Measurements from ENCODE around the gene TECR. TPM values are rescaled to one million over a fixed set of nuclear protein-coding genes. Genes with fewer than 3 reads are reported as not detected.

Gene TECR
- total and polyA plus RNA-seq, 4 experiments from 2014 or later: 189 to 269 (median 220) TPM

DNA sequence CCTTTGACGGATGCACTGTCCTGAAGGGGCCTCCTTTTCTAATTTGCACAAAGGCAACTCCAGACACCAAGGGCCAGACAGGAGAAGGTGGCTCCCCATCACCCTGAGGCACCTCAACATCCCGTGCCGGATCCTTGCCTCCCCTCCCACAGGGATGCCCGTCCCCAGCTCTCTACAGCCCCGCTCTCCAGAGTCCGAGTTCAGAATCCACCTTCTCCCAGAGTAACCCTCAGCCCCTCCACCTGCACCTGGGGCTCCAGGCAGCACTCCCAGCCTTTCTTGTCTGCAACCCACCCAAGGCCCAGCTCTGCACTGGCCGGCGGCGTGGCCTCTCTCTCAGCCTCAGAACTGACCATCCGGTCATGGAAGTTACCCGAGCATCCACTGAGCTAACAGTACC, 37.7 kb downstream of the TECR start:
- Histone ChIP-seq H3K9me3 (ENCODE audit: control insufficient read depth in 1 of 2, low read length in 2 of 2) (no peaks in the 10 kb centered on the region), H3K36me3 (ENCODE audit: insufficient read depth, low read length) (peaks cover 14% of the 10 kb centered on the region), H3K4me3 (ENCODE audit: low read length in 2 of 2) (no peak overlapping the region), H3K4me1 (ENCODE audit: insufficient read depth, low read length) (peaks cover 21% of the 10 kb centered on the region), H3K27me3 (ENCODE audit: insufficient read depth, low read length) (no peaks in the 10 kb centered on the region), H3K27ac (ENCODE audit: low read depth, low read length) (no peak overlapping the region)
- no peak for DNase-seq
- Mint-ChIP-seq H3K36me3 (peaks cover 6 to 39% of the 10 kb centered on the region in 2 donors), H3K4me1 (peaks cover 12 to 49% (median 36%) of the 10 kb centered on the region in 4 donors), H3K27ac (peak overlapping the region in 1 of 7 donors; percentile 65), H3K9me3 (no peaks in the 10 kb centered on the region), H3K27me3 (no peaks in the 10 kb centered on the region), H3K4me3 (no peak overlapping the region)
- intact Hi-C loops (cut with micrococcal nuclease): no loop called here
- POLR2A ChIA-PET (ENCODE audit: partially characterized antibody): interaction anchor here (0.8 to 0.9 kb wide), 2 partner anchors 35 to 49 kb away, joined by 3 to 4 read pairs; partner anchors contain the start of gene DNAJB1
- CTCF ChIA-PET (ENCODE audit: partially characterized antibody): no interaction called here

DNA sequence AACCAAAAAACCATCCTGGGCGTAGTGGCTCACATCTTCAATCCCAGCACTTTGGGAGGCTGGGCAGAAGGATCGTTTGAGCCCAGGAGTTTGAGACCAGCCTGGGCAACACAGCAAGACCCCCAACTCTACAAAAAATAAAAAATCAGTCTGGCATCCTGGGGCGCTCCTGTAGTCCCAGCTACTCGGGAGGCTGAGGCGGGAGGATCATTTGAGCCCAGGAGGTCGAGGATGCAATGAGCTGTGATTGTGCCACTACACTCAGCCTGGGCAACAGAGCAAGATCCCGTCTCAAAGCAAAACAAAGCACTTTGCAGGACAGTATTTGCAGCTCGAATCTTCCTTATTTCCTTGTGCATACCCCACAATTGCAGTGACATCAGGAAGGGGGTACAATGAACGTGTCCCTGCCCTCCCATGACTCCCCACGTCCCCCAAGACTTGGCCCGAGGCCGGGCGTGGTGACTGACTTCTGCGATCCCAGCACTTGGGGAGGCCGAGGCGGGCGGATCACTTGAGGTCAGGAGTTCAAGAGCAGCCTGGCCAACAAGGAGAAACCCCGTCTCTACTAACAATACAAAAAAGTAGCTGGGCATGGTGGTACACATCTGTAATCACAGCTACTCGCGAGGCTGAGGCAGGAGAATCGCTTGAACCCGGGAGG, 41.6 kb downstream of the TECR start:
- ChIA-PET CTCF (ENCODE audit: partially characterized antibody) (interaction anchor here (1.1 to 7.5 kb wide), 12 partner anchors 8 to 319 kb away, joined by 3 to 232 read pairs (median 6); partner anchors contain the start of gene ZNF333), POLR2A (ENCODE audit: partially characterized antibody) (interaction anchor here (0.6 to 3.9 kb wide), 7 partner anchors 9 to 119 kb away, joined by 3 to 38 read pairs (median 4); partner anchors contain the start of genes DNAJB1 and ZNF333)
- Mint-ChIP-seq H3K4me3 (peak overlapping the region; percentile 95 to 97 (median 96)), H3K27me3 (no peaks in the 10 kb centered on the region), H3K36me3 (peaks cover 6 to 27% of the 10 kb centered on the region in 2 donors), H3K27ac (peak overlapping the region in 6 of 7 donors; percentile 89 to 96 (median 93)), H3K9me3 (peaks cover 0 to 1% (median 0%) of the 10 kb centered on the region in 8 donors), H3K4me1 (peaks cover 16 to 55% (median 43%) of the 10 kb centered on the region in 4 donors)
- H3K36me3 ChIP-seq (ENCODE audit: insufficient read depth, low read length): peaks cover 3% of the 10 kb centered on the region
- no peaks in the 10 kb centered on the region for H3K27me3 ChIP-seq (ENCODE audit: insufficient read depth, low read length)
- H3K27ac ChIP-seq (ENCODE audit: low read depth, low read length): peak overlapping the region; percentile 68
- H3K4me1 ChIP-seq (ENCODE audit: insufficient read depth, low read length): peaks cover 33% of the 10 kb centered on the region
- H3K9me3 ChIP-seq (ENCODE audit: control insufficient read depth in 1 of 2, low read length in 2 of 2): no peaks in the 10 kb centered on the region
- DNase-seq: no peak
- H3K4me3 ChIP-seq (ENCODE audit: low read length in 2 of 2): peak overlapping the region; percentile 76 to 91
- intact Hi-C loops (cut with micrococcal nuclease): no loop called here

DNA sequence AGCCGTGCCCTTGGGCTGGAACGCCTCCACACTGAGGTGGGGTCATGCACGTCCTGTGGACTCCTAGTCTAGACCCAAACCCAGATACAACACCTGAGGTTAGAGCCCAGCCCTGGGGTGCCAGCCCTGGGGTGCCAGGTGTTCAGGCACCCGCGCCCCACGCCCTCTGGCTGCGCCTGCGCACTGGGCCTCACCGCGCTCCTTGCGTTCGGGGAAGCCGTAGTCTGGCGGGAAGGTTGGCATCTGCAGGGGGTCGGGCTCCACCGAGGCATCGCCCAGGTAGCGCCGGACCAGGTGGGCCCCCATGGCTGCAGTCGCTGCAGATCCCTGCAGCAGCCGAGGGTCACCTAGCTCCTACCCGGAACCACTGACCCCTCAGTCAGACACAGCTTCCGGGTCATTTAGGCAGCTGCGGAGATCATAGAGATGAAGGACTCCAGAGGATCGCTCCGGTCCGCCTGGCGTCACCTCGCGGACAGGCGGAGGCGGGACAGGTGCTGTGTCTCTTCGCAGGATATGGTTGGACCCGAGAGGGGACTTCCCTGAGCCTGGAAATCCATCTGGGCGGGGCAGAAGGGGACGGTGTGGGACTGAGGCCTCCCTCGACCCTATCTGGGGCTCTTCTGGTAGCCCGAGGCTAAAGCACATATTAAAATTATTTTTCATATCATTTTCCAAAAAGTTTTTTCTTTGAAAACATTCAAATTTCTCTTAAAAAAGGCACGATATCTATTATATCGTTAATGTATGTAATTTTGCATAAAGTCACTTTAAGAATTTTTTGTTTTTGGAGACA, 42.5 kb downstream of the TECR start, which contains the start of gene NDUFB7:
TSS of gene NDUFB7 (minus strand) at position 372 of the 796 bp plus-strand sequence. CDS start at position 306, 66 bp downstream.
- peaks cover 6 to 24% of the 10 kb centered on the region in 2 donors for H3K36me3 Mint-ChIP-seq
- H3K4me3 Mint-ChIP-seq: peak within 1 kb of the TSS; percentile 95 to 97 (median 96)
- H3K9me3 ChIP-seq (ENCODE audit: control insufficient read depth in 1 of 2, low read length in 2 of 2): no peaks in the 10 kb centered on the region
- H3K27me3 Mint-ChIP-seq: no peaks in the 10 kb centered on the region
- H3K4me1 ChIP-seq (ENCODE audit: insufficient read depth, low read length): peaks cover 33% of the 10 kb centered on the region
- DNase-seq: peak; percentile 91 to 93 (median 93)
- H3K4me1 Mint-ChIP-seq: peaks cover 16 to 55% (median 43%) of the 10 kb centered on the region in 4 donors
- ChIA-PET CTCF (ENCODE audit: partially characterized antibody) (interaction anchor here (0.6 to 7.5 kb wide), 17 partner anchors 9 to 435 kb away, joined by 3 to 232 read pairs (median 5); partner anchors contain the start of genes ASF1B and ZNF333), POLR2A (ENCODE audit: partially characterized antibody) (interaction anchor here (0.6 to 3.9 kb wide), 10 partner anchors 10 to 840 kb away, joined by 3 to 43 read pairs (median 6); partner anchors contain the start of genes DNAJB1, GIPC1 and ZNF333)
- peaks cover 0 to 1% (median 0%) of the 10 kb centered on the region in 8 donors for H3K9me3 Mint-ChIP-seq
- peak within 1 kb of the TSS; percentile 76 to 91 for H3K4me3 ChIP-seq (ENCODE audit: low read length in 2 of 2)
- peak within 1 kb of the TSS; percentile 68 for H3K27ac ChIP-seq (ENCODE audit: low read depth, low read length)
- no peaks in the 10 kb centered on the region for H3K27me3 ChIP-seq (ENCODE audit: insufficient read depth, low read length)
- intact Hi-C loops (cut with micrococcal nuclease): no loop called here
- peak within 1 kb of the TSS; percentile 89 to 96 (median 93) for H3K27ac Mint-ChIP-seq
- H3K36me3 ChIP-seq (ENCODE audit: insufficient read depth, low read length): peaks cover 3% of the 10 kb centered on the region

DNA sequence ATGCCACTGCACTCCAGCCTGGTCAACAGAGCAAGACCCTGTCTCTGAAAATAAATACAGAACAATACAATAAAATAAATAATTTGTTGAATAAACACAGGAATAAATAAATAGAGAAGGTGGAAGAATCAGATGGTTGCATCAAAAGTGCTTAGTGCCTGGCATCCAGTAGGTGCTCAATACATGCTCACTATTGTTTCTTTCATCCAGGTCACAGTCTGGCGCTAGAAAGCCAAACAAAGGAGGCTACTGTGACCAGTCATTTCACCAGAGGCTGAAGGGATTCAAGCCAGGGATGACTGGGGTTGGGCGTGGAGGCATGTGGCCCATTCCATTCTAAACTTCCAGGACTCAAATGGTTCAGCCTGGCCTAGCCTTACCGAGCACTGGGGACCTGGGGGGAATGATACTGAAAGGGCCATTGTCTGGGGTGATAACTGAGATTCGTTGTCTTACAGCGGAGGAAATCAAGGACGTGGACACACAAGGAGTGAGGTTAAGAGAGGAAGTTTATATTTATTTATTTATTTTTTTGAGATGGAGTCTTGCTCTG, 46.1 kb downstream of the TECR start:
- Histone ChIP-seq H3K4me1 (ENCODE audit: insufficient read depth, low read length) (peaks cover 23% of the 10 kb centered on the region), H3K9me3 (ENCODE audit: control insufficient read depth in 1 of 2, low read length in 2 of 2) (no peaks in the 10 kb centered on the region), H3K36me3 (ENCODE audit: insufficient read depth, low read length) (no peaks in the 10 kb centered on the region), H3K27ac (ENCODE audit: low read depth, low read length) (no peak overlapping the region), H3K27me3 (ENCODE audit: insufficient read depth, low read length) (no peaks in the 10 kb centered on the region), H3K4me3 (ENCODE audit: low read length in 2 of 2) (no peak overlapping the region)
- Mint-ChIP-seq H3K27ac (no peak overlapping the region), H3K27me3 (no peaks in the 10 kb centered on the region), H3K36me3 (peaks cover 0 to 6% of the 10 kb centered on the region in 2 donors), H3K9me3 (peaks cover 0 to 1% (median 0%) of the 10 kb centered on the region in 8 donors), H3K4me3 (no peak overlapping the region), H3K4me1 (peaks cover 8 to 28% (median 21%) of the 10 kb centered on the region in 4 donors)
- POLR2A ChIA-PET (ENCODE audit: partially characterized antibody): no interaction called here
- CTCF ChIA-PET (ENCODE audit: partially characterized antibody): interaction anchor here (2.3 to 7.5 kb wide), 3 partner anchors 20 to 112 kb away, joined by 8 to 232 read pairs (median 69); partner anchors contain the start of gene ZNF333
- DNase-seq: no peak
- intact Hi-C loops (cut with micrococcal nuclease): no loop called here

DNA sequence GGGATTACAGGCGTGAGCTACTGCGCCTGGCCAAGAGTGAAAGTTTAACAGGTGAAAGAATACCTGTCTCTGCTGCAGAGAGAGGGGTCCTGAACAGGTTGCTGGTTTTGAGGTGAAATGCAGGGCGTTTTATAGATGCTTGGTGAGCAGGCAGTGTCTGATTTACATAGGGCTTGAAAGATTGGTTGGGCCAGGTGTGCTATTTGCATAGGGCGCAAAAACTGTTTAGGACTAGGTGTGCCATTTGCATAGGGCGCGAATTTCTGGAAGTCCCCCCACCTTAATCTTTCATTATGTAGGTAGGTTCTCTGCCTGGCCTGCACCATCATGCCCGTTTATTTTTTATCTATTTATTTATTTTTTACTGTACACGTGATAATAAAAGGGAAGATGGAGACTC, 47.0 kb downstream of the TECR start:
- peaks cover 15% of the 10 kb centered on the region for H3K4me1 ChIP-seq (ENCODE audit: insufficient read depth, low read length)
- Mint-ChIP-seq H3K36me3 (peaks cover 0 to 5% of the 10 kb centered on the region in 2 donors), H3K4me1 (peaks cover 6 to 20% (median 13%) of the 10 kb centered on the region in 4 donors), H3K4me3 (no peak overlapping the region), H3K27me3 (no peaks in the 10 kb centered on the region), H3K27ac (no peak overlapping the region), H3K9me3 (peaks cover 0 to 1% (median 0%) of the 10 kb centered on the region in 8 donors)
- DNase-seq: no peak
- no peaks in the 10 kb centered on the region for H3K36me3 ChIP-seq (ENCODE audit: insufficient read depth, low read length)
- H3K27ac ChIP-seq (ENCODE audit: low read depth, low read length): no peak overlapping the region
- intact Hi-C loops (cut with micrococcal nuclease): no loop called here
- CTCF ChIA-PET (ENCODE audit: partially characterized antibody): interaction anchor here (1.5 to 2.3 kb wide), 2 partner anchors 110 to 315 kb away, joined by 5 to 8 read pairs; no protein-coding TSS in a partner anchor
- H3K27me3 ChIP-seq (ENCODE audit: insufficient read depth, low read length): no peaks in the 10 kb centered on the region
- H3K4me3 ChIP-seq (ENCODE audit: low read length in 2 of 2): no peak overlapping the region
- no peaks in the 10 kb centered on the region for H3K9me3 ChIP-seq (ENCODE audit: control insufficient read depth in 1 of 2, low read length in 2 of 2)
- POLR2A ChIA-PET (ENCODE audit: partially characterized antibody): no interaction called here

DNA sequence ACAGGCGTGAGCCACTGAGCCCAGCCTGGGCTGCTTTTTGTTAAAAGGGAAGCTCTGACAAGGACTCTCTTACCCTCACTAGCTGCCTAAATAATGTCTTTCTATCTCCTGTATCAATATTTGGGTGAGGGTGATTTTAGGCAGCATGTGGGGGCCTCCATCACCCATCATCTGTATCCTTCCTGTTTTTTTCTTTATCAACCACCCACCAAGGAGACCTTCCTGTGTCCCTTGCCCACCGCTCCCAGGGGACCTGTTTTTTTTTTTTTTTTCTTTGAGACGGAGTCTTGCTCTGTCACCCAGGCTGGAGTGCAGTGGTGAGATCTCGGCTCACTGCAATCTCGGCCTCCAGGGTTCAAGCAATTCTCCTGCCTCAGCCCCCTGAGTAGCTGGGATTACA, 47.9 kb downstream of the TECR start:
- peaks cover 0 to 1% (median 0%) of the 10 kb centered on the region in 8 donors for H3K9me3 Mint-ChIP-seq
- no peaks in the 10 kb centered on the region for H3K27me3 Mint-ChIP-seq
- H3K4me3 Mint-ChIP-seq: no peak overlapping the region
- Histone ChIP-seq H3K27me3 (ENCODE audit: insufficient read depth, low read length) (no peaks in the 10 kb centered on the region), H3K27ac (ENCODE audit: low read depth, low read length) (no peak overlapping the region), H3K4me1 (ENCODE audit: insufficient read depth, low read length) (peaks cover 10% of the 10 kb centered on the region), H3K36me3 (ENCODE audit: insufficient read depth, low read length) (no peaks in the 10 kb centered on the region), H3K4me3 (ENCODE audit: low read length in 2 of 2) (no peak overlapping the region), H3K9me3 (ENCODE audit: control insufficient read depth in 1 of 2, low read length in 2 of 2) (no peaks in the 10 kb centered on the region)
- no peaks in the 10 kb centered on the region for H3K36me3 Mint-ChIP-seq
- peak overlapping the region in 1 of 7 donors; percentile 44 for H3K27ac Mint-ChIP-seq
- peaks cover 4 to 11% (median 8%) of the 10 kb centered on the region in 4 donors for H3K4me1 Mint-ChIP-seq
- ChIA-PET CTCF (ENCODE audit: partially characterized antibody) (interaction anchor here (1.5 to 2.3 kb wide), 2 partner anchors 109 to 314 kb away, joined by 5 to 8 read pairs; no protein-coding TSS in a partner anchor), POLR2A (ENCODE audit: partially characterized antibody) (no interaction called here)
- DNase-seq: no peak
- intact Hi-C loops (cut with micrococcal nuclease): no loop called here
